T follicular helper cell (primary cell): ENCODE results near the gene ATP8B1.

Source experiments
- DNase-seq: peaks from one replicate; pipeline ENCODE4 v3.0.0-alpha.2; 2020; ENCODE audit warnings: low read depth

Gene ATP8B1

DNA sequence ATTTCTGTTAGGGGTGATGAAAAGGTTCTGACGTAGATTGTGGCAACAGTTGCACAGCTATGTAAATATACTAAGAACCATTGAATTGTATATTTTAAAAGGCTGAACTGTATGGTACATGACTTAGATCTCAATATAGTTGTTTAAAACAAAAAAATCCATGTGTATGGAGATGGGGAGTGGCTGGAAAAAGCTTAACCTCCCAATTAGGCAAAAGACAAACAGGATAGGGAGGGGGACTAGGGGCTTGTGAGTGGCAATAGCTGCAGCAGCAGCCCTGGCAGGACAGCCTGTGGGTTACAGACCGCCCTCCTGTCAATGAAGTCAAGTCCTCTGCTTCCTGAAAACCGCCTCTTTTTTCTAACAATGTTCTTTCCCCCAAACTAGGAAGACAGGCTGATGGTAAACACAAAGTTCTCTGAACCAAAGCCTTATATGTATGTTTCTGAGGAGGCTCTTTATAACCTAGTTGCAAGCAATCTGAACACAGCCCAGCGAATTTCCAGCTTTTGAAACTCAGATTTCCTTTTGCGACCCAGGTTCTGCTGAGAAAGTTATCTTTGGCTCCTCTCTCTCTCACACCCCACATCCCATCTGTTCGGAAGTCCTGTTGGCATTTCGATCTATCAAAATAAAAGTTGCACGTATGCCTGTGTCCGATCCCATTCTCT is 10.3 kb downstream of the ATP8B1 start:
- DNase-seq = no peak

DNA sequence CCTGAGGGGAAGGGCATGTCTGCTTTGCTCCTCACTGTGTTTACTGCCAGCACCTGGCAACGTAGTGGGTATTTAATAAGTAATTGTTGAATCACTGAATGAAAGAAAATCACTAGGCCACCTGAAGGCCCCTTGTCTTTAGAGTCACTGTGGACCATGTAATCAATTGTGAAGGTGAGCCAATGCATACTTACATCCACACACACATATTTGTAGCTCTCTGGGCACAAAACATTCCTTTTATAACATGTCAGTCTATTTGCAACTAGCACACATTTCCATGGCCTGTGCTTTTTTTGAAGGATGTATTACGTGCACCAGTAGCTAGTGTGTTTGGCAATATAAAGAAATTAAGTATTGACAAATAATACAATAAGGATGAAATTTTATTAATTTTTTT is 11.2 kb downstream of the ATP8B1 start:
- no peak for DNase-seq

DNA sequence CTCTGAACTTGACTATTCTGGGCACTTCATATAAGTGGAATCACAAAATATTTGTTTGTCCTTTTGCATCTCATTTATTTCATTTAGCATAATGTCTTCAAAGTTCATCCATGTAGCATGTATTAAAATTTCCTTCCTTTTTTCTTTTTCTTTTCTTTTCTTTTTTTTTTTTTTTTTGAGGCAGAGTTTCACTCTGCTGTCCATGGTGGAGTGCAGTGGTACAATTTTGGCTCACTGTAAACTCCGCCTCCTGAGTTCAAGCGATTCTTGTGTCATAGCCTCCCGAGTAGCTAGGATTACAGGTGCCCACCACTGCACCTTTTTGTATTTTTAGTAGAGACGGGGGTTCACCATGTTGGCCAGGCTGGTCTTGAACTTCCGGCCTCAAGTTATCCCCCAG is 11.9 kb downstream of the ATP8B1 start:
- DNase-seq = no peak

DNA sequence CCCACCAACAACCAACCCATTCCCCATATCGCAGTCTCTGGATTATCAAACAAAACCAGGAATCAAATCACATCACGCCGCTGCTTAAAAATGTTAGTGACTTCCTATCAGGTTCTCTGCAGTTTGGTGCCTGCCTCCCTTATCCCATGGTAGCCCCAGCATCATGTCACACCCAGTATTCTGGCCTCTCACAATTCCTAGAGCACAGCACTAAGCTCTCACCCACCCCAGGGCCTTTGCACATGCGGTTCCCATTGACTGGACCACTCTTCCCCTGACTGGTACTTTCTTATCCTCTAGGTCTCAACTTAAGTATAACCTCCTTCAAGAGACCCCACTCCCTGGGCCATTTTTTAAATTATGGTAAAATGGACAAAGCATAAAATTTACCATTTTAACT is 12.8 kb downstream of the ATP8B1 start:
- no peak for DNase-seq

DNA sequence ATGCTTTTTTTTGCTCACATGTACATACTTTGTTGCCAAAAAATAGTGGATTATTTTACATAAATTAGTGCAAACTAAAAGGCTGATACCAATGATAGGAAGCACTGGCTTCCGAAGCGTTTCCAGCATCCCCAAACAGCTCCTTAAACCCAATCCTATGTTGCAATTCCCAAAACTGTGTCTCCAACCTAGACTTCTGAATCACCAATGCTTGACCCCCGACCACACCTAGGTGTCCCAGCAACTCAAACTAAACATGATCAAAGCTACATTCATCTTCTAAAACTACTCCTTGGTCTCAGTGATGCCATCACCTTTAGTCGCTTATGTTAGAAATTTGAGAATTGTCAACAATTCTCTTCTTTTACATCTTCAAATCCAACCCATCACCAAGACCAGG is 13.4 kb downstream of the ATP8B1 start:
- DNase-seq = no peak

DNA sequence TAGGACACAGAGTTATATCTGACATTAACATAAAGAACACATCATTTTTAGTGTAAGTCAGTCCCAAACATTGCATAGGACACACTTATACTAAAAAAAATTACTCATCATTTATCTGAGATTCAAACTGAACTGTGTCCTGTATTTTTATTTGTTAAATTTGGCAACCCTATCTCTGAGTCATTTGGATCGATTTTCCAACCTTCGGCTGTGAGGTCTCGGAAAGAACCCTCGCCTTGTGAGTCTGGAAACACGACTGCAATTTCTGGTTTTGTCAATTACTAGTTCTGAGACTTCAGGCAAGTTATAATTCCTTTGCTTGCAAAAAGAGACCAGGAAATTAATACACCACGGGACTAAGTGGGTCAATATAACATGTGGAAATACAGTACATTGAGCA is 14.0 kb downstream of the ATP8B1 start:
- no peak for DNase-seq

DNA sequence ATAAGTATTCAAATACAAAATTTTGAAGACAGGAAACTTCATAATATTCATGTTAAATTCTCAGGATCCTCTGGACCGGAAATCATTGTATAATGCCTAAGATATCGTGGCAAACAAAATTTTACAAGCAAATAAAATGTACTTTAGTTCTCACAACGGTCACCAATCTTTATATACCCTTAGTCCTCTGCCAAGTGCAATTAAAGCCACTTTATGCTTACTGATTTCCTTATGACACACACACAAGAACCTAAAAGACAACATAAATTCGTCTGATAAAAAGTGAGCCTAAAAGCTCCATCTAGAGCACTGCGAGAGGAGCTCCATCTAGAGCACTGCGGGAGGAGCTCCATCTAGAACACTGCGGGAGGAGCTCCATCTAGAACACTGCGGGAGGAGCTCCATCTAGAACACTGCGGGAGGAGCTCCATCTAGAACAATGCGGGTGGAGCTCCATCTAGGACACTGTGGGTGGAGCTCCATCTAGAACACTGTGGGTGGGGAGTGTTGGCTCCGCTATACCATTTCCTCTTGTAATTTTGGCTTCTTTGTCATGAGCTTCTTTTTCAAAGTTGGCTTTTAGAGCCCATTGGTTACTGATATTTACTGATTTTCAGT is 15.9 kb downstream of the ATP8B1 start:
- DNase-seq = no peak

DNA sequence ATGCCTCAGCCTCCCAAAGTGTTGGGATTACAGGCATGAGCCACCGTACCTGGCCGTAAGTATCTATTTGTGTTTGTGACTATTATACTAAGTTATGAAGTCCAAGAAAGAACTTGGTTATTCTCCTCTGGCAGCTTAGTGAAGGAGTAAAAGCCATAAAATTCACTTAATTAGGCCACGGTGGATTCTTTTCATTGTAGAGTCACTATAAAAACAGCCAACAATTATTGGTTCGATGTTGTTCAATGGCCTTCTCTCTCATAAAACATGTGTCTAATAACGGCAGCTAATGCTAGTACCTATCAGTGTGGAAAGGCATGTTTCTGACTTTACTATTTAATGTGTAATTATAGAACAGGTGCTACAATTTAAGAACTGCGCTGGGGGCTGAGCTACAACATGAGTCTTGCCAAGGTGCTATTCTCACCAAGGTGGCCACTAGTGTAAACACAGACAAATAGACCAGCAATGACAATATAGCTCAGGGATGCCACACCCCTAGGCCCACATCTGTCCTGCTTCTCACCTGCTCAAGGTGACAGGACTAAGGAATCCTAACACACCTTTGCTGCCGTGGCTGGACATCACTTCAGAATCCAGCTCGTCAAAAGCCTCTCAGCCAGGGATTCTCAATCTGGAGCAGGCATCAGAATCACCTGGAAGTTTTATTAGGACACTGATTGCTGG is 17.2 kb downstream of the ATP8B1 start:
- no peak for DNase-seq

DNA sequence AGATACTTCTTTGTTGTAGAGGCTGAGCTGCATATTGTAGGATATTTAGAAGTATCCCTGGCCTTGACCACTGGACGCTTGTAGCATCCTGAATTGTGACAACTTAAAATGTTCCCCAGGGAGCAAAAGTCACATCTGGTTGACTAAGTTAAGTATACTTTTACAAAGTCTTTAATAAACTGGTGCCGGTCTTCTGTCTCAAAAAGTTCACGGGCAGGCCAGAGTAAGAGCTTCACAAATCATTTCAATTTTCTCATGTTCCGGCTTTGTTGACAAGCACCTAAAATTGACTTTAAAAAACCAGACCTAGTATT is 18.4 kb downstream of the ATP8B1 start:
- DNase-seq = no peak

DNA sequence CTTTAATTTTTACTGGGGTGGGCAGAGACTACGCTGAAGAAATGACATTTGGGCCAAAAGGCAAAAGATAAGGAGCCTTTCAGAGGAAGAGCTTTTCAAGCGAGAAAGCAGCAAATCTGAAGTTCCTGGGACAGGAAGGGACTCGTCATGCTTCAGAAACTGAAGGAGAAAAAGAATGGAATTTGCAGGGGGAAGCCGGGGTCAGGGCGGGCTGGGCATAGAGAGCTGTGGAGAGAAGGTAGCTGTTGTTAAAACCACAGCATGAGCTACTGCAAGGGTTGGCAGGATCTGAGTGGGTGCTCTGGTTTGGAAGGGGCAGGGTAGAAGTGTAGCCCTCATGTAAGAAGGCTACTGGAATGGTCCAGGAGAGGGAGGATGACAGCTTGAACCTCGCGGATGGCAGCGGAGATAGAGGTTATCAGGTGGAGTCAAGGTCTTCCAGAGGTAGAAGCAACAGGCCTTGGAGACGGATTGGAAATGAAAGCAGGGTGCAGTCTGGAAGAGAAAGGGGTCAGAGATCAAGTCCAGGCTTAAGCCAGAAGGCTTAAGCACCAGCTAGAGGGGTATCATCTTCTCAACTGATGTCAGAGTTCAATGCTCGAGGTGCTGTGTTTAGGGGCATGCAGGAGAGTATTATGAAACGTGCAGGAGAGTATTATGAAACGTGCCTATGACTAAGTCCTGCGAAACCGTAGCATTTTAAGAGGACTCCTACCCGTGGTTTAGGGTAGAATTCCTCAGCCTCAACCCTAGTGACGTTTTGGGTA is 18.9 kb downstream of the ATP8B1 start:
- no peak for DNase-seq

DNA sequence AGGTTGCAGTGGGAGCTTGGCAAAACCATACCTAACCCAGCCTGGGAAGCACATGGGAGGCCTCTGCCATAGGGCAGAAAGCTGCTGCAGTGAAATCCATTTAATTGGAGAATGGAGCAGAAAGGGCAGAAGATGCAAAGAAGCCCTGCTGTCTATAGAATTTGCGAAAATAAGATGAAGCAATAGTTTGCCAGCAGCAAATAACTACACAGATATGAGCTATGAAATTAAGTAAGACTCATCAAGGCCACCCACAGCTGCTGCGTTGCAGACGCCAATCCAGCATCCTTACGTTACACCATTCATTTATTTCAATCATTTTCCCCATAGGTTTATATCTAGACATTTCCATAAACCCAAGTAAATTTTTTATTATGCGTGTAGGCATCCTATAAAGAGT is 21.1 kb downstream of the ATP8B1 start:
- DNase-seq = no peak

DNA sequence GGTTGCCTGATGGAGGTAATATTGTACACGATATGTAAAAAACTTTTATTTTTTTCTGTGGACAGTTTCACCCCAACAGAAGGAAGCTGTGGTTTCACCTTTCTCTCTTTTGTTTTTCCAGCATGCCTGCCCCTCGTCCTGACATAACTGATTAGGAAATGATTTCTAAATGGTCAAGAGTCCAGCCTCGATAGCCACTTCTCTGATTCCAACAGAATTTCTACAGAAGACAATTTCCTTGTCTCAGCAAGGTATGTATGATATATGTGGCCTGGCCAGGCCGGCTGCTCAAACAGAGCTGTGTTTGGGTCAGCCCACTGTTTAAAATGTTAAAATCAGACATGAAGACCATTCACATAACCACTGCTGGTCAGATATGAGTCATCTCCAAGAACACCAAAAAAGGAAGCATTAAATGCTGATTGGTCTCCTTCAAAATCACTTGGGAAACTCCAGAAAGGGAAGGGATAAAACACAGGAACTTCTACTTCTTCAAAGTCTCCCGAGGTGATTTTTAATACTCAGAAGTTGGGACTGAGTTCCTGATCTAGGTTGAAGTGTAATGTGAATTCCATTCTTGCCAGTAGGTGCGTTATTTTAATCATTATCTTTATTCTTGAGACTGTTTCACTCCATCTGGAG is 22.3 kb downstream of the ATP8B1 start:
- DNase-seq = no peak

DNA sequence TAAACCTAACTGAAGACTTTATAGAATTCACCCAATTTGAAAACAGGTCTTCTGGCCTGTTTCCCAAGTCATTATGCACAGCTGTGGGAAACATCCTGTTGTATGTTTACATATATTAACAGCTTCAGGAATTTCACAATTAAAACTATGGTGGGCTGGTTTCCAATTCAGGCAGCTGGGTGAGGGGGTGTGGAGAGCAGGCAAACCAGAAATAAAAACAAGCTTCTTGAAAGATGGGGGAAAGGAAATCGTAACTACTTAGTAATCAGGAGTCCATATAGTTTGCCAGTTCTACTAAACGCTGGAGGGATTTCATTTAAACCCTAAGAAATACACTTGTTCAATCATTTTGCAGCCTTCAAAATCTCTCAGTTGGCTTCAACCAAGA is 22.8 kb downstream of the ATP8B1 start:
- no peak for DNase-seq

DNA sequence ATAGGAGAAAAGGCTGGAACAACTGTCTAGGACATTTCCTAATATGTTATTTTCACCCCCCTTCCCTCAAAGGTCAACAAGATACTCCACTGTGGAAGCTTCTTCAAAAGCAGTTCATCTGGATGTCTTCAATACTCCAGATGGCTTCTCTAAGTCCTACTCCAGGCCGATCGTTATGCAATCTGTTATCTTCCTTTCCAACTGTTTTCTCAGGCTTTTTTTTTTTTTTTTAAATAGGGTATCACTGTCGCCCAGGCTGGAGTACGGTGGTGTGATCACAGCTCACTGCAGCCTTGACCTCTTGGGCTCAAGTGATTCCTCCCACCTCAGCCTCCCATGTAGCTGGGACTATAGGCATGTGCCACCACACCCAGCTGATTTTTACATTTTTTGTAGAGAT is 26.3 kb downstream of the ATP8B1 start:
- no peak for DNase-seq

DNA sequence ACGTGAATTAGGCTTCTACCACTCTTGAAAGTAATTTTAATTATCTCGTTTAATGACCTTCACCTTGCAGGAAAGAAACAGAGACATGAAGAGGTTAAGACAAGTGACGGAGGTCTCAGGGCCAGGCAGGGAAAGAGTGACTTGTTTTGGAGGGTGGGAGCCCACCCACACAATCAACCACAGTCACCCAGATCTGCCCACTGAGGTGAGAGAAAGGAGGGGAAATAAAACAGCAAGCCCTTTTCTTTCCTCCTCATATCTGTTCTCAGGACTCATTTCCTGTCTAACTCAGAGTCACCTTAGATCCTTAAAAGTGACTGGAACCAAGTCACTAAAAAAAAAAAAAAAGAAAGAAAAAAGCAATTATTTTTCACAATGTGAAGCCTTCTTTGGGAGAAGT is 26.8 kb downstream of the ATP8B1 start:
- no peak for DNase-seq

DNA sequence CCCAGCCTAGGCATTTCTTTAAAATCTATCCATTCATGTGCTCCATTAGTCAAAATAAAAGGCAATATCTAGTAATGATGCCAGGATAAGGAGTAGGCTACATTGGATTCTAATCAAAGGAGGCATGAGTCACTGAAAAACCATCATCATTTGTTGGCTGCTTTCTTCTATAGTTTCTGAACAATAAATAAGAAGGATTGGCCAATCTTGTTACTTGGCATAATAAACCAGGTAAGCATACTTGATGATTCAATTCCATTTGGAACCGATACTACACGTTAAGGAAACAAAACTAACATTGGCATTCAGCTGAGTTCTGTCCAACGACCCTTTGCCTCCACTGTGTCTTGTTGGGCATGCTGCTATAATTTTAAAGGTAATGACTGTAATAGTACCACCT is 27.2 kb downstream of the ATP8B1 start:
- DNase-seq = no peak

DNA sequence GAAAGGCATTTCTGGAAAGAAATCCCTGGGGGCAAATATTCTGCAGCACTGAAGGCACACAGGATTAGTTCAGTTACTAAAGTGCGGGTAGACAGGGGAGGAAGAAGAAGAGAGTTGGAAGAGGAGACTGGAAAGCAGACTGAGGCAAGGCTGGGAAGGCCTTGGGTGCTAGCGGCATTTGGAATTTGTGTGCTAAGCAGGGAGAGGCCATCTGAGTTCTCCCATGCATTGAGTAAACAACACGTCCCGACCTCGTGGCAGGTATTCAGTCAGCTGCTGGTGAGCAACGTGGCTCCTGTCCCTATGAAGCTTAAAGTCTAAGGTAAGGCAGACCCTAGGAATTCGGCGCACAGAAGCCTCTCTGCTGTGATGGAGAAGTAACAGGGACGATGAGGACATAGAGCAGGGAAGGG is 30.7 kb downstream of the ATP8B1 start:
- no peak for DNase-seq

DNA sequence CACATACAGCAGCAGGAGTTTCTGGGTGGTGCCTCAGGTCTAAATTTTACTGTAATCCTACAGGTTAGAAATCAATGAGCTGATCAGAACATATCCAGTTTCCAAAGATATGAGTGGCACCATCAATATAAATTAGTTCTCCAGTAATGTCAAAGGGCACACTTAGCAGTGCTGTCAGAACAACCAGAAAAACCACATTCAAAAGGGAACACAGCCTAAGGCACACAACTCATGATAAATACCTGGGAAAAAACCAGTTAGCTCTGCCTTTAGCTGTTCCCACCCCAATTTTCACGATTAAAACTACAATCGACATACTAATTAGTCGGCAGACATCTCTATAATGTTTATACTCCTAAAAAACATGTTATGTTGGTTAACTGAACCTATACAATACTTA is 31.5 kb downstream of the ATP8B1 start:
- no peak for DNase-seq

DNA sequence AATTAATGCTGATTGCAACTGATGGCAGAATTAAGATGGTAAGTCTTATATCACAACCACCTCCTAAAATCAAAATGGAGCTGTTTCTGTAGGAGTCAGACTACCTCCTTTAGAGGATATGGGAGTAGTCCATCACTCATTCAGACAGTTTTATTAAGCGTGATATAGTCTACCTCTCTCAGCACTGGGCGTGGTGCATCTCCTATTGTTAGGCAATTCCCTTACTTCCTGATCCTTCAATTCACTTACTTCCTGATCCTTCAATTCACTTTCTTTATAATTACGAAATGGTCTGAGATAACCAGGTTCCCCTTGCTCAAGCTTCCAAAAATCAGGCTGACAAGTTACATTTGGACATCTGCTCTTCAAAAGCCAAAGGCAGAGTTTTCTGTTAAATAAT is 31.9 kb downstream of the ATP8B1 start:
- DNase-seq = no peak

DNA sequence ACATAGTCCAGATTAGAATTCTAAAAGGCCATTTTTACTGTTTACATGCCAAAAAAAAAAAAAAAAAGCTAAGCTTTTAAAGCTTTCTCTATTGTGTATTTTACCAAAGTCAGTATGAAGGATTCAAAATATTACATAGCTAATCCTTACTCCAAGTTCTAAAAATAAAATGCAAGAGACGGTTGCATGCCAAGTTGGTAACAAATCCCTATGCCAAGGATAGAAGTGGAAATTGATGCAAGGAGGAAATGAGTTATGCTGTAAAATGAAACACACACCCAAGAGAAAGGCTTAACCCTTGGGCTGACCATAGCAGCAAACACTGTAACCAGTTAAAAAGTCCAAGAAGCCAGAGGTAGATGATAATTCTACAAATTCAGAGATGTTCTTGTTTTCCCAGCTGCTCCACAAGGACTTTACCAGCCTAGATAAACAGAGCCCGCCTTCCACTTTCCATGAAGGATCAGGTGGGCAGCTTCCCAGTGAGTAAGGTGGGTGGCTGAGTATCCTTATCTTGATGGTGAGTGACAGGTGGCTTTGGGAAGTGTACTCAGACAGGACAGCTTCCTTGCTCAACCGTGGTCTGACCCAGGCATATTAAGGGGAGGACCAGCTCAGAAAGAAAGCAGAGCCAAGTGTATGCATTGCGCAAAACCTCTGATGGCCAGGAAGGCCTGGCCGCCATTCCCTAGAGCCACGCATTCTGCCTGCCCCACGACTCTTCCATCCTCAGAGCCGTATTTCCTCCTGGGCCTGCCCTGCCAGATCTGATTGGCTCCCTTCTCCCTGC is 34.4 kb downstream of the ATP8B1 start:
- no peak for DNase-seq

DNA sequence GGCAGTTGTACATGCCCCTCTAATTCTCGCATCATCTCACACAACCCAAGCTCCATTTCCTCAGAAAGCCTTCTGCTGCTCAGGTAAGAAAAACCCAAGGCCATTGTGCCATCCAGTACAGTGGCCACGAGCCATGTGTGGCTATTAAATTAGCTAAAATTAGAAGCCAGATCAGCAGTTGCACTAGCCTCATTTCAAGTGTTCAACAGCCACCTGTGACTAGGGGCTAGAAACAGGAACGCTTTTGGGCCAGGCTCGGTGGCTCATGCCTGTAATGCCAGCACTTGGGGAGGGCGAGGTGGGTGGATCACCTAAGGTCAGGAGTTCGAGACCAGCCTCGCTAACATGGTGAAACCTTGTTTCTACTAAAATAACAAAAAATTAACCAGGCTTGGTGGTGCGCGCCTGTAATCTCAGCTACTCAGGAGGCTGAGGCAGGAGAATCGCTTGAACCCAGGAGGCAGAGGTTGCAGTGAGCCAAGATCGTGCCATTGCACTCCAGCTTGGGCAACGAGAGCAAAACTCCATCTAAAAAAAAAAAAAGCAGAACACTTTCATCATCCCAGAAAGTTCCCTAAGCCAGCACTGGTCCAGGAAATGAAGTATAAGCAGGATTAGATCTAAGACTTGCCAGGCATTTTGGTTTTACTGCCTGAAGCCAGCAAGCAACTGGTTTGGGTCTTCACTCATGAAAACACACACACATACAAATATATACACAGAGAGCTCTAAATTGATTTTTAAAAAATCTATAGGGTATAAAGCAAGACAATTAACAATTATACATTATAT is 35.7 kb downstream of the ATP8B1 start:
- DNase-seq = no peak
